Renal cortical epithelial cell (primary cell): Measurements from ENCODE around the gene GTF3C2. TPM values are rescaled to one million over a fixed set of nuclear protein-coding genes. Genes with fewer than 3 reads are reported as not detected.

ENCODE experiments used
- DNase-seq: peaks from one replicate; pipeline ENCODE4 v3.0.0-alpha.2; 2011; ENCODE audit warnings: low read depth
- total RNA-seq: library from RNA; depleted of rRNA; stranded (reverse); fragments of >200 nt; gene quantifications from 2 replicates; pipeline ENCODE4 v1.2.3, GENCODE V29; 2014

Gene GTF3C2, protein sequence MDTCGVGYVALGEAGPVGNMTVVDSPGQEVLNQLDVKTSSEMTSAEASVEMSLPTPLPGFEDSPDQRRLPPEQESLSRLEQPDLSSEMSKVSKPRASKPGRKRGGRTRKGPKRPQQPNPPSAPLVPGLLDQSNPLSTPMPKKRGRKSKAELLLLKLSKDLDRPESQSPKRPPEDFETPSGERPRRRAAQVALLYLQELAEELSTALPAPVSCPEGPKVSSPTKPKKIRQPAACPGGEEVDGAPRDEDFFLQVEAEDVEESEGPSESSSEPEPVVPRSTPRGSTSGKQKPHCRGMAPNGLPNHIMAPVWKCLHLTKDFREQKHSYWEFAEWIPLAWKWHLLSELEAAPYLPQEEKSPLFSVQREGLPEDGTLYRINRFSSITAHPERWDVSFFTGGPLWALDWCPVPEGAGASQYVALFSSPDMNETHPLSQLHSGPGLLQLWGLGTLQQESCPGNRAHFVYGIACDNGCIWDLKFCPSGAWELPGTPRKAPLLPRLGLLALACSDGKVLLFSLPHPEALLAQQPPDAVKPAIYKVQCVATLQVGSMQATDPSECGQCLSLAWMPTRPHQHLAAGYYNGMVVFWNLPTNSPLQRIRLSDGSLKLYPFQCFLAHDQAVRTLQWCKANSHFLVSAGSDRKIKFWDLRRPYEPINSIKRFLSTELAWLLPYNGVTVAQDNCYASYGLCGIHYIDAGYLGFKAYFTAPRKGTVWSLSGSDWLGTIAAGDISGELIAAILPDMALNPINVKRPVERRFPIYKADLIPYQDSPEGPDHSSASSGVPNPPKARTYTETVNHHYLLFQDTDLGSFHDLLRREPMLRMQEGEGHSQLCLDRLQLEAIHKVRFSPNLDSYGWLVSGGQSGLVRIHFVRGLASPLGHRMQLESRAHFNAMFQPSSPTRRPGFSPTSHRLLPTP
- total RNA-seq: 32.1 and 40.2 TPM in 2 replicates

DNA sequence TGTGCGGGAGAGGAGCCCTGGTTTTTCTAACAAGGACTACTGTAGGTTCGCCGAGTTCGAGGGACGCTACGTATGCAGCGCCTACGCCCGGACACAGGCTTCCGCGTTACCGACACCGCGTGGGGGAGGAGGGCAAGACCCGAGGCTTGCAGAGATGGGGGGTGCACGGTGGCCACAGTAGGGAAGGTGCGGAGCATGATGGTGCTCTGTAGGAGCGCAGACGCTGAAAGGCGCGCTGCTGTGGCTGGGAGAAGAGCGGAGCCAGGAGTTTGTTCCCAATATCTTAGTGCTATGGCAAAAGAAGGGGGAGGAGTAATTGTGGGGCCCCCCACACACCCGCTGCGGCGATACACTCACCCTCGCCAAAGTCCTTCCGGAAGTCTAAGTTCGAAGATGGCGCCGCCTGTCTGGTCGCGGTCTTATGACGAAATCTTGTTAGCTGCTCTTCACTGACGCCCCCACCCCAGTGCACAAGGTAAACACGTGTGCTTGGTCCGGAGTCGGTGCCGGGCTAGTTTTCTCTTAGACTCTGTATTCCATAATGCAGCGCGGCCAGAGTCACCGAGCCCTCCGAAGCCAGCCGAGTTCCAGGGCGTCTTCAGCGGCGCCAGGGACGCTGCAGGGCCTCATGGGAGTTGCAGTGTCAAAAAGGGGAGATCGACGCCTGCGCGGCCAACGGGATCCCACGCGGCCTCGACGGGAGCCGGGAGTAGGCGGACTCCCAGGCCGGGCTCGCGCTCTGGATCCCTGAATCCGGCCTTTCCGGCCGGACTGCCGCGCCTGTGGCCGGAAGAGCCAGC, at the start of gene GTF3C2:
Gene GTF3C2 (minus strand): TSS at position 383 of the 800 bp plus-strand sequence. CDS start 13,210 bp downstream, outside the sequence.
- peak; percentile 92 for DNase-seq

GRCh38 chr2:27400348-27401135, 44.0 kb upstream of the GTF3C2 start:
- no peak for DNase-seq

- no peak for DNase-seq
These were observed 42.4 kb upstream of the GTF3C2 start for GRCh38 chr2:27398962-27399361.

GRCh38 chr2:27393225-27393624, 36.7 kb upstream of the GTF3C2 start:
- DNase-seq: no peak

- DNase-seq: no peak
These were observed 34.5 kb upstream of the GTF3C2 start for GRCh38 chr2:27390822-27391679.

DNA sequence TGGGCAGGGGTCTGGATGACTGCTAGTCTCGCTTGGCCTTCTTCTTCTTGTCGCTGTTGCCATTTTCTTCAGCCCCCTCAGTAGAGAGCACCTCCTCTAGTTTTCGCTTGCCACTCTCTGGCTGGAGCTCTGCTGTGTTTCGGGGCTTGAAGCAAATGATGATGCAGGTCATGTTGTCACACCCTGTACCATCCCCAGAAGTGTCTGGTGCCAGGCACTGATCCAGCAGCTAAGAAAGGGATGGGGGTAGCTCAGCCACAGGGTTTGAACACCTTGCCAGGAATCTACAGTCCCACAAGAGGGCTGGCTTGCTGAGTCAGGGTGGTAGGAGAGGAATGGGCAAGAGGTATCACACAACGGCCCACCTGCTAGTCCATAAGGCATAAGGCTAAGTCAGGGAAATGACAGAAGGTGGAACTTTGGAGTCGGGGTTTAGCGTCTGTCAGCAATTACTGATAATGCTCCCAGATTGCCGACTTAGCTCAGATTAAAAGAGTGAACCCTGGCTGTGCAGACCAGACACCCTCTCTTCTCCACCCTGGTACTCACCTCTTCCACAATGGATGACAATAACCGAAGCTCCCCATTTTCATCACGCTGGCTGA, 25.1 kb upstream of the GTF3C2 start:
- no peak for DNase-seq

DNA sequence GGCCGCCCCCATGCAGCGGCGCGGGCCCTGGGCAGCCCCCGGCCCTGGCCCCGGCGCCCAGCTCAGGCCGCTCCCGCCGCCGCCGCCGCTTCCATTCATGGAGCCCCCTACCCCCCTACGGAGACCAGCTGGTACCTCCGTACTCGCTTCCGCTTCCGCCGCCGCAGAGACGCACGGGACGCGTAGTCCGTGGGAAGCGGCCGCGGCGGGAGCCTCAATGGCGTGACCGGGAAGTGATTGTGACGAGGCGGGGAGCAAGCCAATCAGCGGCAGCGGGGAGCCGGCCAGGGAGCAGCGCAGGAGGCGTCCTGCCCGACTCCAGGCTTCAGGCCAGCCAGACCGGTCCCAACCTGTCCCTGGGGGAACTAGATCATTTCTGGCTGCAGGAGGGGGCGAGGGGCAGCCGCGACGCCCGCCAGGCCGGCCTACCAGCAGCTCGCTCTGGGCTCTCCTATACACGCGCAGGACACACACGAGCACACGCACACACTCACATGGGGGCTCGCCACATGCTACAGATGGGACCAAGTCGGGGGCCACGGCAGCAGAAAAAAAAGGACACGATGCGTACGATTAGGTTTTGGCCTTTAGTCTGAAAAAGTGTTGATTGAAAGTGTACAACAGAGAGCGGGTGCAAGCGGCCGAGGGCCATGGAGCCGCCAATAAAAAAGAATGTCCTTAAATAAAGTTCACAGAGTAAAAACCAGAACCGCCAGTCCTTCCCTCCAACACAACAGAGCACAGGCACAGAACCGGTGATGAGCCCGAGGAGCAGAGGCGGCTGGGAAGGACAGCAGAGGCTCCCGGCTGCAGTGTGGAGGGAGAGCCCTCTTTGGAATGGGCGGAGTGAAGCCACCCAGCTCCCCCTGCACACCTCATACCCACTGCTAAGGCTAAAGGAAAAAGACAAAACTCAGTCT, 24.3 kb upstream of the GTF3C2 start, which contains the start of gene ZNF513:
Gene ZNF513 (minus strand): TSS at position 109 of the 920 bp plus-strand sequence. CDS start 208 bp downstream, outside the sequence.
- DNase-seq: peak; percentile 82

GRCh38 chr2:27379836-27380625, 23.5 kb upstream of the GTF3C2 start:
- peak; percentile 69 for DNase-seq

DNA sequence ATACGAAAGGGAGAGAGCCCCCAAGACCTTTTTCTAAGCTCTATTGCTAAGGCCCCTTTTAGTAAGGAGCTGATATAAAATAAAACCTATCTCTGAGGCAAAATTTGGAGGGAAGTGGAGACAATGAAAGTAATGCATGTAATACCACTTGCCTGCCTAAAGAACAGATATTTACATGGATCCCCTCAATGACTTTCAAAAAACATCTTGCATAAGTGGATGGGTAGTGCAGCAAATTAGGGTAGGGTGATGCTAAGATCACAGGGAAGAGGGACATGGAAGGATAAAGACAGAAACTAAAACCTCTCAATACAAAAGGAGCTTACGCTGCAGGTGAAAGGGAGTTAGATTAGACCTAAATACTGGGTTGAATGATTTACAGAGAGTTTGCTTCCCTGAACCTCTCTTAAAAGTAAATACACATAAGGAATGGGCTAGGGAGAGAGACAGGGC, 22.8 kb upstream of the GTF3C2 start:
- DNase-seq: no peak

- no peak for DNase-seq
These were observed 22.3 kb upstream of the GTF3C2 start for GRCh38 chr2:27378809-27379290.

GRCh38 chr2:27378096-27378808, 21.7 kb upstream of the GTF3C2 start:
- peak; percentile 30 for DNase-seq

DNA sequence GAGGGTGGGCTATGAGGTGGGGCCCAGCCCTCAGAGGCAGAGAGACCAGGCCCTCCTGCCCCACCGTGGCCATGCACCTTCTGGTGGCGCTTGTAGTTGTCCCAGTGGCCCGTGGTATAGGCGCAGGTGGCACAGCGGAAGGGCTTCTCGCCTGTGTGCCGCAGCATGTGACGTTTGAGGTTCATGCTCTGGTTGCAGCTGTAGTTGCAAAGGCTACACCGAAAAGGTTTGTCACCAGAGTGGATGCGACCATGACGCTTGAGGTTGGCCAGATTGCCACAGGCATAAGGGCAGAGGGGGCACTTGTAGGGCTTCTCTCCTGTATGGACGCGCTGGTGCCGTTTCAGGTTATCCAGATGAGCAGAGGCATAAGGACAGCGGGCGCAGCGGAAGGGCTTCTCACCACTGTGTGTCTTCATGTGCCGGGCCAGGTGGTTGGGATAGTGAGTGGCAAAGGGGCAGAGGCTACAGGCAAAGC, 21.1 kb upstream of the GTF3C2 start:
- DNase-seq: no peak

DNA sequence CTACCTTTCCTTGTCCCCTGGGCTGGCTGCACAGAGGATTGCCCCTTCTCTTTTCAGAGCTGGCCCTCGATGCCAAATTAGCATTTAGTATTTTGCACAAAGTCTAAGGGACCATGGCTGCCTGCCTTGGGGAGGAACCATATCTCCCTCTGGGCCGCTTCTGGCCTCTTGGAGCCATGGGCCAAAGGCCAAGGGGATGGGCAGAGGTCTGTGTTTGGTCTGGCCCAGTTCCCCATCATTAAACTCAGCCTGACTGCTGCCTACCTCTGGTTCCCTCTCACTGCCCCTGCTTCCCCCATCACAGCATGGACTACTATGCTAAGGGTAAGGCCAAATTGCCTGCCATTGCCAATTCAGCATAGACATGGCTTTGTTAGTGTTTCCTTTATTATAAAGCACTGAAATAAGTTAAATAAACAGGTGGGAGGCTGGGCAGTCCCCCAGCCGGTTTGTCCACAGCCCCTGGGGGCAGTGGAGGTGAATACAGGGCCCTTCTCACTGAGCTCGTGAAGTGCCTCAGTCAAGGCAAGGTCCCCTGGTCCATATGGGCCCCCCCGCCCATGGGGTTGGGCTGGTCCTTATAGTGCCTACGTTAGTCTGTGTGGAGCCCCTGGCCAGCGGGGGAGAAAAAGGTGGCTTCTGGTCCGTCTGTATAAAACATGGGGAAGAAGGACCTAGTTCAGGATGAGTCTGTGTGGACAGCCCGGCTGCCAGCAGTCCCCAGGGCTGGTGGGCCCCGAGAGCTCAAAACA, 20.5 kb upstream of the GTF3C2 start:
- DNase-seq: no peak

DNA sequence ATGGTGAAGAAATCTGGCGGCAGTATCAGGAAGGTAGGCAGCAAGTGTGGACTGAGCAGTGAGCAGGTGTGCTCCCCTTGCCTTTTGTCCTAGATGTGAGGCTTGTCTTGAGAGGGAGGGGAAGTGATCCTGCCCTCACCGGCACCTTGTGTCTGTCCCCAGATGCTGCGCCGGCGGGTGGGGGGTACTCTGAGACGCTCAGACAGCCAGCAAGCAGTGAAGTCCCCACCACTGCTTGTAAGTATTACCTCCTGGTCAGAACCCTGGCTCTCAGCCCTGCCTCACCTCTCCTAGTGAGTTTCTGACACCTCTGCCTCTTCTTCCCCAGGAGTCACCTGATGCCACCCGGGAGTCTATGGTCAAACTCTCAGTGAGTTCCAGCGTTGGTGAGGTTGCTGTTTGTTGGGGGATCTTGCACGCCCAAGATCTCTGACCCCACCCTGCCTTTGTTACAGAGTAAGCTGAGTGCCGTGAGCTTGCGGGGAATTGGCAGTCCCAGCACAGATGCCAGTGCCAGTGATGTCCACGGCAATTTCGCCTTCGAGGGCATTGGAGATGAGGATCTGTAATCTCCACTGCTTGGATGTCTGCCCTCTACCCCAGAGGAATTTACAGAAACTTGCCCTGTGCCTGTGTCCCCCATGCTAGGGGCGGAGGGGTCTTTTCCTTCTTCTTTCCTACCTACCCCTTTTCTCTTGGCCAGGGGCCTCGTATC, 19.7 kb upstream of the GTF3C2 start:
- no peak for DNase-seq

DNA sequence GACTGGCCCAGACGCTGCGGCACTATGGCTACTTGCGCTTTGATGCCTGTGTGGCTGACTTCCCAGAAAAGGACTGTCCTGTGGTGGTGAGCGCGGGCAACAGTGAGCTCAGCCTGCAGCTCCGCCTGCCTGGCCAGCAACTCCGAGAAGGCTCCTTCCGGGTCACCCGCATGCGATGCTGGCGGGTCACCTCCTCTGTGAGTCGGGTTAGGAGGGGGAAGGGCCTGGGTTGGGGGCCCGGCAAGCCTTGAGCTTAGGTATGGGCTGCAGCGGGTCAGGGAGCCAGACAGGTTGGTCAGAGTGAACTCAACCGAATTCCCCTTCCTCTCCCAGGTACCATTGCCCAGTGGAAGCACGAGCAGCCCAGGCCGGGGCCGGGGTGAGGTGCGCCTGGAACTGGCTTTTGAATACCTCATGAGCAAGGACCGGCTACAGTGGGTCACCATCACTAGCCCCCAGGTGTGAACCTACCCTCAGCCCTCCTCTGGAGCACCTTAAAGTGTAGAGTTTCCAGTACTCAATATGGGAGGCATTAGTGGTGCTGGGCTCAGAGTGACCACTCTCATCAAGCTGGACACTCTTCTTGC, 19.0 kb upstream of the GTF3C2 start:
- DNase-seq: no peak
